HG03159 (cell line): ENCODE data around the gene KIF26B.
"Not testable (repeated sequence)": the region's sequence is repeated elsewhere in the genome, so short reads cannot be mapped to it uniquely, and the experiment has no call there.

Experiments
- ATAC-seq: cut with Tn5 transposase; IDR thresholded peaks from one replicate; pipeline ENCODE4 v1.9.1; 2021; ENCODE audit warnings: mild to moderate bottlenecking, moderate library complexity; ENCODE audit not compliant: unreplicated experiment

KIF26B gene

GRCh38 chr1:245687636-245688535 lies 533.1 kb downstream of the KIF26B start:
- ATAC-seq = no peak

- ATAC-seq = no peak
Measured at GRCh38 chr1:245688536-245689453, 534.0 kb downstream of the KIF26B start.

GRCh38 chr1:245690156-245690690 lies 535.4 kb downstream of the KIF26B start:
- ATAC-seq = no peak

GRCh38 chr1:245690946-245691541 lies 536.3 kb downstream of the KIF26B start:
- ATAC-seq = no peak

- ATAC-seq = no peak
Measured at GRCh38 chr1:245691897-245692296, 537.1 kb downstream of the KIF26B start.

- ATAC-seq = no peak
Measured at GRCh38 chr1:245692318-245692717, 537.5 kb downstream of the KIF26B start.

- no peak for ATAC-seq
Measured at GRCh38 chr1:245693116-245693793, 538.5 kb downstream of the KIF26B start.

GRCh38 chr1:245693941-245694752 lies 539.4 kb downstream of the KIF26B start:
- no peak for ATAC-seq

GRCh38 chr1:245694753-245695195 lies 540.0 kb downstream of the KIF26B start:
- no peak for ATAC-seq

GRCh38 chr1:245695211-245695610 lies 540.4 kb downstream of the KIF26B start:
- no peak for ATAC-seq

- ATAC-seq = not testable (repeated sequence)
Measured at GRCh38 chr1:245695701-245696100, 540.9 kb downstream of the KIF26B start.

- no peak for ATAC-seq
Measured at GRCh38 chr1:245698116-245698515, 543.3 kb downstream of the KIF26B start.

- ATAC-seq = no peak
Measured at GRCh38 chr1:245698860-245699259, 544.1 kb downstream of the KIF26B start.

- ATAC-seq = no peak
Measured at GRCh38 chr1:245700631-245701030, 545.8 kb downstream of the KIF26B start.

GRCh38 chr1:245701631-245702030 lies 546.8 kb downstream of the KIF26B start:
- ATAC-seq = no peak

- ATAC-seq = no peak
Measured at GRCh38 chr1:245702346-245702745, 547.6 kb downstream of the KIF26B start.

GRCh38 chr1:245704341-245704740 lies 549.6 kb downstream of the KIF26B start:
- ATAC-seq = no peak

GRCh38 chr1:245704765-245705164 lies 550.0 kb downstream of the KIF26B start:
- no peak for ATAC-seq

- no peak for ATAC-seq
Measured at GRCh38 chr1:245707941-245708340, 553.2 kb downstream of the KIF26B start.
